BJ (cell line): ENCODE measurements around the gene TRABD2B. TPM values are rescaled to one million over a fixed set of nuclear protein-coding genes. Genes with fewer than 3 reads are reported as not detected.

ENCODE experiments used
- CTCF ChIA-PET: fragments of 350-600 bp; formaldehyde crosslinking; extraction: SDS; loops from one replicate; lab custom pipeline; 2021; ENCODE audit warnings: antibody characterized with exemption, inconsistent platforms; lab: Yijun Ruan, JAX
- POLR2A ChIA-PET: fragments of 300-600 bp; sonication (Branson Sonifier 250); formaldehyde crosslinking; extraction: SDS; loops from one replicate; lab custom pipeline; 2021; ENCODE audit warnings: antibody characterized with exemption; lab: Charles Lee
- DNase-seq: peaks from one replicate; pipeline ENCODE4 v3.0.0-alpha.2; 2011; ENCODE audit warnings: low read depth
- H3K27me3 ChIP-seq: 2 replicates; pipeline ENCODE4 v1.6.0; 2011; ENCODE audit warnings: low read length; ENCODE audit not compliant: control insufficient read depth, insufficient read depth
- H3K36me3 ChIP-seq: 2 replicates; pipeline ENCODE4 v1.5.1; 2011; ENCODE audit warnings: low read length; ENCODE audit not compliant: control insufficient read depth, insufficient read depth
- H3K4me3 ChIP-seq: 2 replicates; pipeline ENCODE4 v1.5.1; 2011; ENCODE audit warnings: low read depth, mild to moderate bottlenecking, control low read depth, low read length
- CTCF ChIP-seq: IDR thresholded peaks from 2 replicates; pipeline ENCODE4 v1.5.1; 2011; ENCODE audit warnings: low read depth, mild to moderate bottlenecking, control low read depth, inconsistent platforms, low read length, moderate library complexity; ENCODE audit not compliant: insufficient read depth
- polyA plus RNA-seq: library from polyadenylated mRNA; depleted of rRNA; stranded (reverse); fragments of >200 nt; gene quantifications from 2 replicates; pipeline ENCODE4 v1.2.3, GENCODE V29; 2011

The TRABD2B gene
- polyA plus RNA-seq, 1 experiment, result not detected

GRCh38 chr1:47944561-47944960, 52.6 kb downstream of the TRABD2B start:
- no peak overlapping the region for H3K4me3 ChIP-seq
- no peak for DNase-seq
- TF ChIP-seq CTCF, result no peak
- no peaks in the 10 kb centered on the region for H3K36me3 ChIP-seq
- POLR2A ChIA-PET, result no interaction called here
- CTCF ChIA-PET, result interaction anchor here (0.6 kb wide), 1 partner anchor 25 kb away, joined by 3 read pairs; no protein-coding TSS in a partner anchor
- no peaks in the 10 kb centered on the region for H3K27me3 ChIP-seq

GRCh38 chr1:47942240-47942629, 55.0 kb downstream of the TRABD2B start:
- POLR2A ChIA-PET, result no interaction called here
- no peak overlapping the region for H3K4me3 ChIP-seq
- no peak for TF ChIP-seq CTCF
- CTCF ChIA-PET, result no interaction called here
- no peaks in the 10 kb centered on the region for H3K36me3 ChIP-seq
- H3K27me3 ChIP-seq, result no peaks in the 10 kb centered on the region
- no peak for DNase-seq

- no peak for TF ChIP-seq CTCF
- Histone ChIP-seq H3K36me3 (no peaks in the 10 kb centered on the region), H3K27me3 (no peaks in the 10 kb centered on the region), H3K4me3 (no peak overlapping the region)
- CTCF ChIA-PET, result no interaction called here
- POLR2A ChIA-PET, result no interaction called here
- no peak for DNase-seq
These were observed 55.5 kb downstream of the TRABD2B start for GRCh38 chr1:47941609-47942239.

- Histone ChIP-seq H3K36me3 (no peaks in the 10 kb centered on the region), H3K27me3 (no peaks in the 10 kb centered on the region), H3K4me3 (no peak overlapping the region)
- no peak for TF ChIP-seq CTCF
- CTCF ChIA-PET, result interaction anchor here (1.3 kb wide), 1 partner anchor 9 kb away, joined by 4 read pairs; no protein-coding TSS in a partner anchor
- POLR2A ChIA-PET, result no interaction called here
- no peak for DNase-seq
These were observed 56.4 kb downstream of the TRABD2B start for GRCh38 chr1:47940779-47941178.

- no peak for DNase-seq
- Histone ChIP-seq H3K4me3 (no peak overlapping the region), H3K36me3 (no peaks in the 10 kb centered on the region), H3K27me3 (no peaks in the 10 kb centered on the region)
- CTCF ChIA-PET, result interaction anchor here (0.8 to 1.7 kb wide), 3 partner anchors 9 to 213 kb away, joined by 4 read pairs; partner anchors contain the start of gene TRABD2B
- no peak for TF ChIP-seq CTCF
- POLR2A ChIA-PET, result no interaction called here
These were observed 56.9 kb downstream of the TRABD2B start for GRCh38 chr1:47940326-47940725.
